Psoas muscle (tissue), 8 donors: ENCODE data around the gene POLR2E. TPM values are rescaled to one million over a fixed set of nuclear protein-coding genes. Genes with fewer than 3 reads are reported as not detected.

Experiments
- ATAC-seq, 4 donors: fragments of 200-7000 bp; cut with Tn5 transposase; one replicate each; pipeline ENCODE4 v1.9.1; 2020; ENCODE audit warnings: moderate library complexity in 3 of 4, mild to moderate bottlenecking in 2 of 4
- DNase-seq, 2 donors: peaks; one replicate each; pipeline ENCODE4 v3.0.0-alpha.2; 2020
- H3K27ac ChIP-seq: fragments of 200-600 bp; one replicate; pipeline ENCODE4 v1.8.0; 2022
- H3K27me3 ChIP-seq, 3 donors: fragments of 200-600 bp in 1 of 3; one replicate each; pipeline versions ENCODE4 v1.6.1 to v1.8.0; 2013 to 2022; ENCODE audit warnings: low read length in 2 of 3, mild to moderate bottlenecking in 2 of 3, moderate library complexity in 1 of 3; ENCODE audit not compliant: insufficient read depth in 3 of 3
- H3K36me3 ChIP-seq, 2 donors: fragments of 200-600 bp in 1 of 2; one replicate each; pipeline versions ENCODE4 v1.6.1 to v1.8.0; 2013 to 2022; ENCODE audit warnings: low read depth in 1 of 2, mild to moderate bottlenecking in 1 of 2, moderate library complexity in 1 of 2; ENCODE audit not compliant: insufficient read depth in 1 of 2
- H3K4me1 ChIP-seq: fragments of 200-600 bp; one replicate; pipeline ENCODE4 v1.8.0; 2022
- H3K4me3 ChIP-seq: fragments of 200-600 bp; one replicate; pipeline ENCODE4 v1.8.0; 2022; ENCODE audit warnings: mild to moderate bottlenecking
- H3K9me3 ChIP-seq: fragments of 200-600 bp; one replicate; pipeline ENCODE4 v1.8.0; 2022
- WGBS, 3 donors: extraction: QIAGEN DNeasy Blood & Tissue Kit; methylation state at CpG; one replicate each; pipeline versions ENCODE4 v1.1.6 to v1.1.7; 2013; 5-methylcytosine and 5-hydroxymethylcytosine counted together
- intact Hi-C, 2 donors: fragments of 100-400 bp; cut with DNase I; formaldehyde crosslinking; loops; one replicate each; pipeline versions ENCODE4 v1.11.0 to v1.14.2; 2022
- polyA plus RNA-seq, 3 donors: library from polyadenylated mRNA; stranded (reverse); fragments of 200-250 nt; gene quantifications; one replicate each; pipeline ENCODE4 v1.2.3, GENCODE V29; 2013
- total RNA-seq, 4 donors: library from RNA; stranded (reverse); fragmentation: NEBNext Ultra II Directional in 2 of 4; extraction: Animal tissue kit (Norgen Biotek cat#: 25700) in 2 of 4; gene quantifications; one replicate each; pipeline versions ENCODE4 v1.2.1 to v1.2.4, GENCODE V29; 2021 to 2023
- TF ChIP-seq, protein P1 (sequence below): fragments of 200-600 bp; IDR thresholded peaks from one replicate; pipeline ENCODE4 v1.8.0; 2022; ENCODE audit warnings: antibody characterized with exemption
- donor health status: healthy with polysubstance abuse.
- donor health status: DM: no; HTN: no; CAD: no; lungs with moderate emphysema.
- donor health status: Bipolar disorder and iron deficiency.
- donor health status: healthy.
- donor health status: DM: yes; HTN: yes; CAD: no.
- donor health status: DM: no; HTN: no; CAD: no.
- donor health status: DM: no; HTN: no; CAD: no.
- donor health status: DM: yes; HTN: yes; CAD: no.

The POLR2E gene
- total and polyA plus RNA-seq, 7 donors: 133 to 243 (median 147) TPM

DNA sequence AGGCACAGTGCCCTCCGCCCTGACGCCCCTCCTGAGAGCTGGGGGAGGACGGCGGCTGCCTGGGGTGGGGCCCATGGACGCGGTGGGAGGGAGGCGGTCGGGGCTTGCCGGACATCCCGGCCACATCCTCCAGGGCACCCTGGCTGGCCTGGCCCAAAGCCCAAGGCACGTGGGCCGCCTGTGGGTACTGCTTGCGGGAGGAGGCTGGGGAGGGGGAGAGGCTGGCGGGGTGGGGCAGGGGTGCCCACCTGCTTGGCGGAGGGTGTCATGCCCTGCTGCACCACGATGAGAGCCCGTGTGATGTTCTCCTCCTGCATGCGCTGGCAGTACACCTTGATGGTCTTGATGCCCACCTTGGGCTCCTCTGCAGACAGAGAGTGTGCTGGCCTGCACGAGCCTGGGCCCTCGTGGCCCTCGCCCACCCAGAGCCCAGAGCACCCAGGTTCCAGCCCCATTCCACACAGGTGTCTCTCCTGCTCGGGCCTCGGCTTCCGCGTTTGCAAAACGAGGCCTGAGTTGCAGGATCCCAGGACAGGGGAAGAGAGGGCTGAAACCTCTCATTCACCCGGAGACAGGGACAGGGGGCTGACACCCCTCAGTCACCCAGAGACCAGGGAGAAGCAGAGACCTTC, 3.5 kb downstream of the POLR2E start:
- ATAC-seq (no peak), DNase-seq (no peak)
- intact Hi-C loops: loop anchor here (5.0 kb wide), 1 partner anchor 49 kb away; the partner anchor contains the start of gene ABCA7 (in 2 of the 2)
- Histone ChIP-seq H3K36me3 (peaks cover 3 to 64% of the 10 kb centered on the region in 2 donors), H3K27me3 (no peaks in the 10 kb centered on the region), H3K9me3 (no peaks in the 10 kb centered on the region), H3K4me3 (no peak overlapping the region), H3K4me1 (peaks cover 15% of the 10 kb centered on the region), H3K27ac (no peak overlapping the region)
- TF ChIP-seq, protein P1, sequence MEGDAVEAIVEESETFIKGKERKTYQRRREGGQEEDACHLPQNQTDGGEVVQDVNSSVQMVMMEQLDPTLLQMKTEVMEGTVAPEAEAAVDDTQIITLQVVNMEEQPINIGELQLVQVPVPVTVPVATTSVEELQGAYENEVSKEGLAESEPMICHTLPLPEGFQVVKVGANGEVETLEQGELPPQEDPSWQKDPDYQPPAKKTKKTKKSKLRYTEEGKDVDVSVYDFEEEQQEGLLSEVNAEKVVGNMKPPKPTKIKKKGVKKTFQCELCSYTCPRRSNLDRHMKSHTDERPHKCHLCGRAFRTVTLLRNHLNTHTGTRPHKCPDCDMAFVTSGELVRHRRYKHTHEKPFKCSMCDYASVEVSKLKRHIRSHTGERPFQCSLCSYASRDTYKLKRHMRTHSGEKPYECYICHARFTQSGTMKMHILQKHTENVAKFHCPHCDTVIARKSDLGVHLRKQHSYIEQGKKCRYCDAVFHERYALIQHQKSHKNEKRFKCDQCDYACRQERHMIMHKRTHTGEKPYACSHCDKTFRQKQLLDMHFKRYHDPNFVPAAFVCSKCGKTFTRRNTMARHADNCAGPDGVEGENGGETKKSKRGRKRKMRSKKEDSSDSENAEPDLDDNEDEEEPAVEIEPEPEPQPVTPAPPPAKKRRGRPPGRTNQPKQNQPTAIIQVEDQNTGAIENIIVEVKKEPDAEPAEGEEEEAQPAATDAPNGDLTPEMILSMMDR: no peak
- WGBS, 3 donors: 86 to 90% (median 87%) methylated on average over 19 to 27 of the region's 27 CpGs

DNA sequence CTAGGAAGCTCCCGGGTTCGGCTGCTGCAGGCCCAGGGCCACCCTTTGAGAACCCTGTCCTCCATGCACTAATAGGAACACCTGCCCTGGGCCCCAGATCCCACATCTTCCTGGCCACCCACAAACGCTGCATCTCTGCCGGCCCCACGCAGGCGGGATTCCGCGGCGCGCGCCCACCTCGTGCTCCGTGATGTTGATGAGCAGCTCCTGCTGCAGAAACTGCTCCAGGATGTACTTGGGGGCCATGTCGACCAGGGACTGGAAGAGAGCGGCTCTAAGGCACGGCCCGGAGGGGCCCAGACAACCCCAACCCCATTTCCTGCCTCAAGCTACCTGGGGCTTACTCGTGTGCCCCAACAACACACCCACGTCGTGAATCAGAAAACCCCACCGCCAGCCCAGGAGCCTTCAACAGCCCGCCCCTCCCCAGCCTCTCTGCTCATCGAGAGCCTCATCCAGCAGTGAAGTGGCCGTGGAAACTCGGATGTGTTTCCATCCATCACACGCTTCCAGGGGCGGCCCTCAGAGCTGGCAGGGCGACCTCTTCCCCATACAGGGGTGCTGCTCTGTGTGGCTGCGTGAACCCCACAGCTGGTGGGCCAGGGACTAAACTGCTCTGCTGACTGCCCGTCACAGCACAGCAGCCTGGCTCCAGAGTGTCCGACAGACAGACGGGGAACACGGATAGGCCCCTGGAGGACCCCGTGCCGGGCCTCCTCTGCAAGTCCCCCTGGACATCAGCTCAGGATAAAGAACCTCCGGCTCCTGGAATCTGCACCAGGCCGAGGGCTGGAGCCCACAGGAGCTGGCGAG, 4.2 kb downstream of the POLR2E start:
- H3K4me3 ChIP-seq: no peak overlapping the region
- H3K9me3 ChIP-seq: no peaks in the 10 kb centered on the region
- DNase-seq (no peak), ATAC-seq (no peak)
- H3K36me3 ChIP-seq: peaks cover 3 to 64% of the 10 kb centered on the region in 2 donors
- peaks cover 15% of the 10 kb centered on the region for H3K4me1 ChIP-seq
- H3K27ac ChIP-seq: no peak overlapping the region
- no peaks in the 10 kb centered on the region for H3K27me3 ChIP-seq
- WGBS, 3 donors: 91 to 93% (median 91%) methylated on average over 36 to 38 of the region's 38 CpGs
- intact Hi-C loops: loop anchor here (5.0 kb wide), 1 partner anchor 49 kb away; the partner anchor contains the start of gene ABCA7 (in 2 of the 2)
- TF ChIP-seq, protein P1: no peak

DNA sequence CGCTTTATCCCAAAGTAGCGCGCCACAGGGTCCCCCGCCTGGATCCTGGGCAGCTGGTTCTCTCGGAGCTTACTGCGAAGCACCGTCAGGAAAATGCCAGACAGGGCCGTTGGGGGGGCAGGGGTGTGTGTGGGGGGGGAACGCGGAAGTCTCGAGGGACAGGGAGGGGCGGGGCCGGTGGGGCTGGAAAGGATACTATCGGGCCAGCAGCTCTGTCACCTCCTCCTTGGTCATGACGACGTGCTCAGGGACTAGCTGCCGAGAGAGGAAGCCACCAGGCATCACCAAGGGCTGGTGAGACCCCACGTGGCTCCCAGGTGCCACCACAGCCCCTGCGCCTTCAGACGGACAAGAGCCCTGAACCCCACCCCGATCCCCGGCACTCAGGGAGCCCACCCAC, 5.3 kb downstream of the POLR2E start:
- ATAC-seq (no peak), DNase-seq (no peak)
- H3K27me3 ChIP-seq: no peaks in the 10 kb centered on the region
- H3K36me3 ChIP-seq: peaks cover 3 to 64% of the 10 kb centered on the region in 2 donors
- TF ChIP-seq, protein P1: no peak
- peaks cover 10% of the 10 kb centered on the region for H3K4me1 ChIP-seq
- no peaks in the 10 kb centered on the region for H3K9me3 ChIP-seq
- H3K27ac ChIP-seq: no peak overlapping the region
- 80 to 90% (median 81%) methylated on average over 18 to 22 of the region's 22 CpGs for WGBS, 3 donors
- no peak overlapping the region for H3K4me3 ChIP-seq
- intact Hi-C loops: loop anchor here (5.0 kb wide), 1 partner anchor 48 kb away; the partner anchor contains the start of gene ABCA7 (in 2 of the 2)

DNA sequence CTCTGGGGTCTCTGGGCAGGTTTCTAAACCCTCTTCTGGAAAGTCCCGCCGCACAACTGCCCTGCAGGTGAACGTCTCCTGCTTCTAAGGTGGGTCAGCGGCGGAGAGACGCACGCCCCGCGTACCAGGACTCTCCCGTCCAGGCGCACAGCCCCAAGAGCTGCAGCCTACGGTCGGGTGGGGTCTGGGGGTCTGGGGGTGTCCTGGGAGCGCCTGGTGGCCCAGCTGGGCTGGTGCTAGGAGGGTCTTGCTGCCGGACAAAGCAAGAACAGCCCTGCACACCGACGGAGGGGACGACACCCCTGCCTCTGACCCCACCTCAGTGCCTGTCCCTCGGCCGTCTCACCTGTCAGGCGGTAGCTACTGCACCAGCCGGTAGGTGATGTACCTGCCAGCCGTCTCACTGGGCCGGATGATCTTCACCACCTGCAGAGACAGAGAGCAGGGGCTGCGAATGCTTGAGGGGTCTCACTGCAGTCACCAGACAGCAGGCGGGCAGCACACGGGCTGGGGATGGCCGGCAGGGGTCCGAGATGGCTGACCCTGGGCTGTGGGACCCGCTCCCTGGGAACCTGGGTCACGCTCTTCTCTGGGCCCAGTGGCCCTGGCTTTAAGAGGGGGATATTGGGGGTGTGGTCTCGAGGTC, 5.9 kb downstream of the POLR2E start:
- no peaks in the 10 kb centered on the region for H3K9me3 ChIP-seq
- no peaks in the 10 kb centered on the region for H3K27me3 ChIP-seq
- ATAC-seq (no peak), DNase-seq (peak in 1 of 2 donors; percentile 55)
- peaks cover 8% of the 10 kb centered on the region for H3K4me1 ChIP-seq
- TF ChIP-seq, protein P1: no peak
- no peak overlapping the region for H3K27ac ChIP-seq
- intact Hi-C loops: no loop called here
- peaks cover 3 to 64% of the 10 kb centered on the region in 2 donors for H3K36me3 ChIP-seq
- 92 to 95% (median 94%) methylated on average over 32 of the region's 32 CpGs for WGBS, 3 donors
- H3K4me3 ChIP-seq: no peak overlapping the region
